HG03175 (cell line): ENCODE results near the gene RGS4.

Source experiments
- ATAC-seq: cut with Tn5 transposase; IDR thresholded peaks from one replicate; pipeline ENCODE4 v1.9.1; 2021; ENCODE audit warnings: mild to moderate bottlenecking, moderate library complexity; ENCODE audit not compliant: unreplicated experiment

RGS4 gene

GRCh38 chr1:163094589-163094988 is 25.4 kb downstream of the RGS4 start:
- no peak for ATAC-seq

- no peak for ATAC-seq
Measured at GRCh38 chr1:163095213-163095612, 26.1 kb downstream of the RGS4 start.

- no peak for ATAC-seq
Measured at GRCh38 chr1:163102590-163102989, 33.4 kb downstream of the RGS4 start.

DNA sequence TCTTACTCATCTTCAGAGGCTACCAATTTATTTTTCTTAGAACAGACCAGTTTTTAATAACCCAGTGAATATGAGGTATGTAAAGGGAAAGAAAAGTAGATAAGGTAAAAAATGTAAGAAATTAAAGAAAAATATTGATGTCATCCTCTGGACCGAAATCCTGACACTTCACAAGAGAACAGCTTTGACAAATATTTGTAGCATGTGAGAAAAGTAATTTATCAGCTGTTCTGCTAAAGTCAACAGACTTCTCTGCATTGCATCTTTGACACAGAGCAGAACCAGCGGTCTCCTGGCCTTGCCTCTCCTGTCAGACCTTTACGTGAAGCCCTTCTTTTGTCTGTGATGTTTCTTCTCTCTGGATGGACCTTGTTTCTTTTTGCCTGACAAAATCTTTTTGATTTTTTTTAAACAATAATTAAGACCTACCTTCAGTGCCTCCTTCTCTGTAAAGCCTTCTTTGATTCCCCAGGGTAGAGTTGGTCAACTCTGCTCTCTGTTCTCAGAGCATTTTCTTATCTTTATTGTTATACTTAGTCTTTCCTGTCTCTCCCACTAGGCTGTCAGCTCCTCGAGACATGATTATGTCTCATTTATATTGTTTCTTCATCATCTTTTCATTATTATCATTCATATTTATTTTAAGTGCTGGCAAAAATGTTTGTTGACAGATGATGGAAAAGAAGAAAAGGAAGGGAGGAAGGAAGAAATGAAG is 35.4 kb downstream of the RGS4 start:
- ATAC-seq, result no peak

DNA sequence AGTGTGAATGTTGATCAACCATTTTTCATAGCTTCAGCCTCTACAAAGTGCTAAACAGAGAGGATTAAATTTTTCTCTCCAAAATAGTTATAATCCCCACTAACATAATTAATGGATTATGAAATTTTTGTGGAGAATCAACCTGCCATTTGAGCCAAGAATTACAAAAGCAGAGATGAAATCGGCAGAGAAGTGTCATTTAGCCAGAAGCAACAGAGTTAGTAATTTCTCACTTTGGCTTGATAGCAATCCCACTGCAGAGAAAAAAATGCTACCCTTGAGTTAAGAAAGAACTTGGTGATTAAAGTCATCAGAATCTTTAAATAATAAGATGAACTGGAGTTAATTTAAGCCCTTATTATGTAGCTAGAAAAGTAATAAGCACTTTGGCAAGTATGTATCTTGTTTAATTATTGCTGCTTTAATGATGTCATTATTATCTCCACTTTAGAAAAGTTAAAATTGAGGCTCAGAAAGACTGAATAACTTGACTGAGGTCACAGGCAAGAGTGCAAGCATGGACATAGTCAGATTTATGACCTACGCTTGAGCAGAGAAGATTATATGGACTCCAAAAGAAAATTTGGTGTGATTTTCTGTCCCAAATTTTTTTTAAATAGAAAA is 37.3 kb downstream of the RGS4 start:
- no peak for ATAC-seq

DNA sequence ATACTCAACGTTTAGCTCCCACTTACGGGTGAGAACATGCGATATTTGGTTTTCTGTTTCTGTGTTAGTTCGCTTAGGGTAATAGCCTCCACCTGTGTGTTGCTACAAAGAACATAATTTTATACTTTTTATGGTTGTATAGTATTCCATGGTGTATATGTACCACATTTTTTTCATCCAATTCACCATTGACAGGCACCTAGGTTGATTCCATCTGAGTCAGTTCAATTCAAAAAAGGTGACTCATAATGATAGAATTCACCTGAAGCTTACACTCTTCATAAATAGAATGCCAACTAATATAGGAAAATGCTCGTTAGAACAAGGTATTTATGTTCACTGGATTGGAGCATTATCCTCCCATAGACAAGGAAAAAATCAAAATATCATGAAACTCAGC is 38.5 kb downstream of the RGS4 start:
- no peak for ATAC-seq

GRCh38 chr1:163115887-163116286 is 46.7 kb downstream of the RGS4 start:
- no peak for ATAC-seq

GRCh38 chr1:163119707-163120106 is 50.5 kb downstream of the RGS4 start:
- ATAC-seq, result no peak

GRCh38 chr1:163120372-163120771 is 51.2 kb downstream of the RGS4 start:
- no peak for ATAC-seq

DNA sequence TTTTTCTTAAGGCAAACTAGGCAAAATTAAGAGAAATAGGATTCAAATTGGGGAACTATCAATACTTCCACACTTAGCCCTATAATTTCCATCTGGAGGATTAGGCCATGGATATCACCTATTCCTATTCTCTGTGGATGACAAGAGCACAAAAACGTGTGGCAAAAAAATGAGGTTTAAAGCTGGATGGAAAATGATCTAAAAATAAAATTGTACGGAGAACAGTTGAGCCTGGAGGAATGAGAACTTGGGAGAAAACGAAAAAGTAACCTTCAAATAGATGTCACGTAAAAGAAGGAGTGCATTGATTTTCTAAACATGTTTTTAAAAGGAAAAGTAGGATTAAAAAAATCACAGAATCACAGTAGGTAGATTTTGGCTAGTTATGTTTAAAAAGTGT is 55.7 kb downstream of the RGS4 start:
- ATAC-seq, result no peak
